GM21515 (cell line): ENCODE results near the gene NGLY1.

Experiments used
- ATAC-seq: cut with Tn5 transposase; IDR thresholded peaks from one replicate; pipeline ENCODE4 v1.9.1; 2021; ENCODE audit not compliant: unreplicated experiment

The NGLY1 gene

GRCh38 chr3:25784971-25785370 is 1.7 kb upstream of the NGLY1 start:
- no peak for ATAC-seq

- ATAC-seq = peak; percentile 22
Observed at GRCh38 chr3:25783661-25784512, 644 bp upstream of the NGLY1 start.

GRCh38 chr3:25782636-25782937 is 656 bp downstream of the NGLY1 start:
- no peak for ATAC-seq

GRCh38 chr3:25781758-25782594 is 1.3 kb downstream of the NGLY1 start:
- peak; percentile 61 for ATAC-seq

- ATAC-seq = no peak
Observed at GRCh38 chr3:25781145-25781757, 2.0 kb downstream of the NGLY1 start.

- ATAC-seq = no peak
Observed at GRCh38 chr3:25780618-25781017, 2.6 kb downstream of the NGLY1 start.

- peak; percentile 50 for ATAC-seq
Observed at GRCh38 chr3:25775936-25776335, 7.3 kb downstream of the NGLY1 start.

GRCh38 chr3:25768851-25769250 is 14.4 kb downstream of the NGLY1 start:
- peak; percentile 92 for ATAC-seq

GRCh38 chr3:25751725-25752124 is 31.5 kb downstream of the NGLY1 start:
- ATAC-seq = no peak

GRCh38 chr3:25751048-25751447 is 32.2 kb downstream of the NGLY1 start:
- no peak for ATAC-seq

GRCh38 chr3:25749031-25749581 is 34.1 kb downstream of the NGLY1 start:
- ATAC-seq = no peak

- no peak for ATAC-seq
Observed at GRCh38 chr3:25748189-25748588, 35.1 kb downstream of the NGLY1 start.

GRCh38 chr3:25747033-25747432 is 36.2 kb downstream of the NGLY1 start:
- no peak for ATAC-seq

GRCh38 chr3:25744470-25744869 is 38.8 kb downstream of the NGLY1 start:
- no peak for ATAC-seq

GRCh38 chr3:25728101-25728500 is 55.1 kb downstream of the NGLY1 start:
- no peak for ATAC-seq

GRCh38 chr3:25727316-25727715 is 55.9 kb downstream of the NGLY1 start:
- no peak for ATAC-seq

- no peak for ATAC-seq
Observed at GRCh38 chr3:25725810-25726209, 57.4 kb downstream of the NGLY1 start.

GRCh38 chr3:25724948-25725645 is 58.1 kb downstream of the NGLY1 start:
- no peak for ATAC-seq

- ATAC-seq = no peak
Observed at GRCh38 chr3:25723802-25724201, 59.4 kb downstream of the NGLY1 start.

GRCh38 chr3:25719321-25719720 is 63.9 kb downstream of the NGLY1 start:
- no peak for ATAC-seq
